Body of pancreas (tissue), 4 donors: ENCODE measurements around the gene TBC1D14.

Experiments
- CTCF ChIP-seq, 7 experiments: fragments of 450-650 bp in 4 of 7; fragments of 200-600 bp in 3 of 7; sonication (generic) in 3 of 7; IDR thresholded peaks; one replicate each; pipeline ENCODE4 v1.5.1; 2016 to 2019; ENCODE audit warnings: antibody characterized with exemption in 7 of 7
- POLR2A ChIP-seq, 3 donors: fragments of 450-650 bp; IDR thresholded peaks; one replicate each; pipeline ENCODE4 v1.6.1; 2016; ENCODE audit warnings: antibody characterized with exemption in 3 of 3, mild to moderate bottlenecking in 2 of 3

GRCh38 chr4:6942238-6942800 is 32.7 kb downstream of the TBC1D14 start:
- TF ChIP-seq CTCF (IDR thresholded peaks at IDR 0.05) (no peak), POLR2A (IDR thresholded peaks at IDR 0.05) (no peak)
